ENCODE results near the gene LDLRAD4.

Gene LDLRAD4

GRCh38 chr18:13570856-13571495 is 352.4 kb downstream of the LDLRAD4 start:
- no peak for DNase-seq (ENCODE audit: low spot score)
- Histone ChIP-seq H4K91ac (ENCODE audit: low read depth, low read length, poor library complexity) (no peak overlapping the region), H2BK120ac (ENCODE audit: low read depth, low read length) (no peak overlapping the region), H3K79me1 (ENCODE audit: low read depth, low read length) (no peaks in the 10 kb centered on the region), H3K4ac (ENCODE audit: low read length) (no peak overlapping the region), H3K27me3 (ENCODE audit: control insufficient read depth in 3 of 3, insufficient read depth in 3 of 3, low read depth in 1 of 3, low read length in 3 of 3) (no peaks in the 10 kb centered on the region), H3K18ac (ENCODE audit: low read length) (no peak overlapping the region), H2BK5ac (ENCODE audit: low read length) (no peak overlapping the region), H2BK12ac (ENCODE audit: low read length) (no peak overlapping the region), H2AK5ac (ENCODE audit: low read depth, low read length) (no peak overlapping the region), H2BK15ac (ENCODE audit: low read length) (no peak overlapping the region), H3K23ac (ENCODE audit: low read depth, low read length, poor library complexity) (no peak overlapping the region), H3K14ac (ENCODE audit: low read length) (no peak overlapping the region), H4K8ac (ENCODE audit: low read depth, low read length) (no peak overlapping the region), H3K4me3 (ENCODE audit: low read length in 2 of 2) (no peak overlapping the region), H3K4me2 (ENCODE audit: insufficient read depth, low read length, poor library complexity, severe bottlenecking) (no peak overlapping the region), H3K4me1 (ENCODE audit: control insufficient read depth in 2 of 2, insufficient read depth in 1 of 2, low read depth in 1 of 2, low read length in 2 of 2) (peaks cover 0 to 5% of the 10 kb centered on the region in 2 donors), H3K27ac (replicated peaks; ENCODE audit: low read length) (no peak overlapping the region), H3K9ac (ENCODE audit: low read depth, low read length, poor library complexity) (no peak overlapping the region), H2AFZ (ENCODE audit: low read length) (no peak overlapping the region), H3K36me3 (replicated peaks in 1 of 2; ENCODE audit: control insufficient read depth in 2 of 2, insufficient read depth in 2 of 2, low read length in 2 of 2) (no peaks in the 10 kb centered on the region), H3K9me3 (replicated peaks in 1 of 2; ENCODE audit: control insufficient read depth in 2 of 2, insufficient read depth in 1 of 2, low read depth in 1 of 2, low read length in 2 of 2) (no peaks in the 10 kb centered on the region)
- no CpG with 5 or more reads among the region's 7 CpGs for WGBS, 2 donors (ENCODE audit: extremely low coverage in 2 of 2, insufficient read length in 2 of 2, insufficient replicate concordance in 1 of 2)

GRCh38 chr18:13572148-13572547 is 353.6 kb downstream of the LDLRAD4 start:
- Histone ChIP-seq H2BK12ac (ENCODE audit: low read length) (no peak overlapping the region), H3K4ac (ENCODE audit: low read length) (no peak overlapping the region), H2BK5ac (ENCODE audit: low read length) (no peak overlapping the region), H3K27ac (replicated peaks; ENCODE audit: low read length) (no peak overlapping the region), H3K18ac (ENCODE audit: low read length) (no peak overlapping the region), H3K9me3 (replicated peaks in 1 of 2; ENCODE audit: control insufficient read depth in 2 of 2, insufficient read depth in 1 of 2, low read depth in 1 of 2, low read length in 2 of 2) (no peaks in the 10 kb centered on the region), H4K8ac (ENCODE audit: low read depth, low read length) (no peak overlapping the region), H3K79me1 (ENCODE audit: low read depth, low read length) (no peaks in the 10 kb centered on the region), H3K23ac (ENCODE audit: low read depth, low read length, poor library complexity) (no peak overlapping the region), H3K4me3 (ENCODE audit: low read length in 2 of 2) (no peak overlapping the region), H2BK120ac (ENCODE audit: low read depth, low read length) (no peak overlapping the region), H3K4me1 (ENCODE audit: control insufficient read depth in 2 of 2, insufficient read depth in 1 of 2, low read depth in 1 of 2, low read length in 2 of 2) (peaks cover 0 to 1% of the 10 kb centered on the region in 2 donors), H3K27me3 (ENCODE audit: control insufficient read depth in 3 of 3, insufficient read depth in 3 of 3, low read depth in 1 of 3, low read length in 3 of 3) (no peaks in the 10 kb centered on the region), H3K4me2 (ENCODE audit: insufficient read depth, low read length, poor library complexity, severe bottlenecking) (no peak overlapping the region), H2BK15ac (ENCODE audit: low read length) (no peak overlapping the region), H3K36me3 (replicated peaks in 1 of 2; ENCODE audit: control insufficient read depth in 2 of 2, insufficient read depth in 2 of 2, low read length in 2 of 2) (no peaks in the 10 kb centered on the region), H3K14ac (ENCODE audit: low read length) (no peak overlapping the region), H3K9ac (ENCODE audit: low read depth, low read length, poor library complexity) (no peak overlapping the region), H4K91ac (ENCODE audit: low read depth, low read length, poor library complexity) (no peak overlapping the region), H2AFZ (ENCODE audit: low read length) (no peak overlapping the region), H2AK5ac (ENCODE audit: low read depth, low read length) (no peak overlapping the region)
- no peak for DNase-seq (ENCODE audit: low spot score)
- no CpG with 5 or more reads among the region's 5 CpGs for WGBS, 2 donors (ENCODE audit: extremely low coverage in 2 of 2, insufficient read length in 2 of 2, insufficient replicate concordance in 1 of 2)

- no peak overlapping the region for H3K18ac ChIP-seq (ENCODE audit: low read length)
- H2BK15ac ChIP-seq (ENCODE audit: low read length), result no peak overlapping the region
- no peaks in the 10 kb centered on the region for H3K36me3 ChIP-seq (replicated peaks in 1 of 2; ENCODE audit: control insufficient read depth in 2 of 2, insufficient read depth in 2 of 2, low read length in 2 of 2)
- H3K9me3 ChIP-seq (replicated peaks in 1 of 2; ENCODE audit: control insufficient read depth in 2 of 2, insufficient read depth in 1 of 2, low read depth in 1 of 2, low read length in 2 of 2), result no peaks in the 10 kb centered on the region
- H3K79me1 ChIP-seq (ENCODE audit: low read depth, low read length), result no peaks in the 10 kb centered on the region
- WGBS, 2 donors (ENCODE audit: extremely low coverage in 2 of 2, insufficient read length in 2 of 2, insufficient replicate concordance in 1 of 2), result no CpG with 5 or more reads among the region's 7 CpGs
- no peak overlapping the region for H3K27ac ChIP-seq (replicated peaks; ENCODE audit: low read length)
- no peak overlapping the region for H2BK12ac ChIP-seq (ENCODE audit: low read length)
- H3K27me3 ChIP-seq (ENCODE audit: control insufficient read depth in 3 of 3, insufficient read depth in 3 of 3, low read depth in 1 of 3, low read length in 3 of 3), result no peaks in the 10 kb centered on the region
- peak overlapping the region; percentile 13 for H2AK5ac ChIP-seq (ENCODE audit: low read depth, low read length)
- H3K14ac ChIP-seq (ENCODE audit: low read length), result peak overlapping the region; percentile 78
- no peak overlapping the region for H2BK120ac ChIP-seq (ENCODE audit: low read depth, low read length)
- H4K91ac ChIP-seq (ENCODE audit: low read depth, low read length, poor library complexity), result no peak overlapping the region
- H3K4ac ChIP-seq (ENCODE audit: low read length), result no peak overlapping the region
- no peak overlapping the region for H2AFZ ChIP-seq (ENCODE audit: low read length)
- H3K23ac ChIP-seq (ENCODE audit: low read depth, low read length, poor library complexity), result no peak overlapping the region
- H2BK5ac ChIP-seq (ENCODE audit: low read length), result no peak overlapping the region
- H3K4me3 ChIP-seq (ENCODE audit: low read length in 2 of 2), result no peak overlapping the region
- H3K9ac ChIP-seq (ENCODE audit: low read depth, low read length, poor library complexity), result no peak overlapping the region
- no peak overlapping the region for H3K4me2 ChIP-seq (ENCODE audit: insufficient read depth, low read length, poor library complexity, severe bottlenecking)
- no peak overlapping the region for H4K8ac ChIP-seq (ENCODE audit: low read depth, low read length)
- DNase-seq (ENCODE audit: low spot score), result no peak
- H3K4me1 ChIP-seq (ENCODE audit: control insufficient read depth in 2 of 2, insufficient read depth in 1 of 2, low read depth in 1 of 2, low read length in 2 of 2), result no peaks in the 10 kb centered on the region
Observed at GRCh38 chr18:13572721-13573120, 354.2 kb downstream of the LDLRAD4 start.

- no peak overlapping the region for H3K4me3 ChIP-seq (ENCODE audit: low read length in 2 of 2)
- H3K36me3 ChIP-seq (replicated peaks in 1 of 2; ENCODE audit: control insufficient read depth in 2 of 2, insufficient read depth in 2 of 2, low read length in 2 of 2), result no peaks in the 10 kb centered on the region
- H4K8ac ChIP-seq (ENCODE audit: low read depth, low read length), result no peak overlapping the region
- H3K79me1 ChIP-seq (ENCODE audit: low read depth, low read length), result no peaks in the 10 kb centered on the region
- H2BK120ac ChIP-seq (ENCODE audit: low read depth, low read length), result no peak overlapping the region
- H3K14ac ChIP-seq (ENCODE audit: low read length), result no peak overlapping the region
- H3K18ac ChIP-seq (ENCODE audit: low read length), result no peak overlapping the region
- no peak for DNase-seq (ENCODE audit: low spot score)
- no peak overlapping the region for H2AK5ac ChIP-seq (ENCODE audit: low read depth, low read length)
- H2BK12ac ChIP-seq (ENCODE audit: low read length), result no peak overlapping the region
- no peak overlapping the region for H2BK5ac ChIP-seq (ENCODE audit: low read length)
- H2BK15ac ChIP-seq (ENCODE audit: low read length), result no peak overlapping the region
- H3K4ac ChIP-seq (ENCODE audit: low read length), result no peak overlapping the region
- no CpG with 5 or more reads among the region's 7 CpGs for WGBS, 2 donors (ENCODE audit: extremely low coverage in 2 of 2, insufficient read length in 2 of 2, insufficient replicate concordance in 1 of 2)
- no peak overlapping the region for H2AFZ ChIP-seq (ENCODE audit: low read length)
- H3K27ac ChIP-seq (replicated peaks; ENCODE audit: low read length), result no peak overlapping the region
- no peak overlapping the region for H3K4me2 ChIP-seq (ENCODE audit: insufficient read depth, low read length, poor library complexity, severe bottlenecking)
- H3K9me3 ChIP-seq (replicated peaks in 1 of 2; ENCODE audit: control insufficient read depth in 2 of 2, insufficient read depth in 1 of 2, low read depth in 1 of 2, low read length in 2 of 2), result no peaks in the 10 kb centered on the region
- no peak overlapping the region for H3K9ac ChIP-seq (ENCODE audit: low read depth, low read length, poor library complexity)
- H3K4me1 ChIP-seq (ENCODE audit: control insufficient read depth in 2 of 2, insufficient read depth in 1 of 2, low read depth in 1 of 2, low read length in 2 of 2), result no peaks in the 10 kb centered on the region
- no peaks in the 10 kb centered on the region for H3K27me3 ChIP-seq (ENCODE audit: control insufficient read depth in 3 of 3, insufficient read depth in 3 of 3, low read depth in 1 of 3, low read length in 3 of 3)
- no peak overlapping the region for H4K91ac ChIP-seq (ENCODE audit: low read depth, low read length, poor library complexity)
- H3K23ac ChIP-seq (ENCODE audit: low read depth, low read length, poor library complexity), result no peak overlapping the region
Observed at GRCh38 chr18:13573750-13574149, 355.2 kb downstream of the LDLRAD4 start.
